Cardiac septum (tissue), 1 donor: Measurements from ENCODE around the gene PRKCI. TPM values are rescaled to one million over a fixed set of nuclear protein-coding genes. Genes with fewer than 3 reads are reported as not detected.
"Not testable (repeated sequence)": the region's sequence is repeated elsewhere in the genome, so short reads cannot be mapped to it uniquely, and the experiment has no call there.

ENCODE experiments used
- DNase-seq: peaks from one replicate; pipeline ENCODE4 v3.0.0-alpha.2; 2020; ENCODE audit warnings: low spot score
- intact Hi-C: fragments of 100-400 bp; cut with DNase I; formaldehyde crosslinking; loops from one replicate; pipeline ENCODE4 v1.14.0; 2022
- total RNA-seq: library from RNA; stranded (reverse); fragmentation: NEBNext Ultra II Directional; extraction: Animal tissue kit (Norgen Biotek cat#: 25700); gene quantifications from one replicate; pipeline ENCODE4 v1.2.1, GENCODE V29; 2021
- donor health status: DM: no; HTN: no; CAD: no.

The PRKCI gene
- total RNA-seq, 1 donor from 2014 or later, result 14.3 TPM

DNA sequence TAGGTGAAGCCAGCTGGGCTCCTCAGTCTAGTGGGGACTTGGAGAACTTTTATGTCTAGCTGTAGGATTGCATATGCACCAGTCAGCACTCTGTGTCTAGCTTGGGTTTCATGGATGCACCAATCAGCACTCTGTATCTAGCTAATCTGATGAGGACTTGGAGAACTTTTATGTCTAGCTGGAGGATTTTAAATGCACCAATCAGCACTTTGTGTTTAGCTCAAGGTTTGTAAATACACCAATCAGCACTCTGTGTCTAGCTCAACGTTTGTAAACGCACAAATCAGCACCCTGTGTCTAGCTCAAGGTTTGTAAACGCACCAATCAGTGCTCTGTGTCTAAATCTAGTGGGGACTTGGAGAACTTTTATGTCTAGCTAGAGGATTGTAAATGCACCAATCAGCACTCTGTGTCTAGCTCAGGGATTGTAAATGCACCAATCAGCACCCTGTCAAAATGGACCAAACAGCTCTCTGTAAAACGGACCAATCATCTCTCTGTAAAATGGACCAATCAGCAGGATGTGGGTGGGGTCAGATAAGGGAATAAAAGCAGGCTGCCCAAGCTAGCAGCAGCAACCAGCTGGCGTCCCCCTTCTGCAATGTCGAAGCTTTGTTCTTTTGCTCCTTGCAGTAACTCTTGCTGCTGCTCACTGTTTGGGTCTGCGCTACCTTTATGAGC, 105.8 kb downstream of the PRKCI start:
- DNase-seq, result not testable (repeated sequence)

DNA sequence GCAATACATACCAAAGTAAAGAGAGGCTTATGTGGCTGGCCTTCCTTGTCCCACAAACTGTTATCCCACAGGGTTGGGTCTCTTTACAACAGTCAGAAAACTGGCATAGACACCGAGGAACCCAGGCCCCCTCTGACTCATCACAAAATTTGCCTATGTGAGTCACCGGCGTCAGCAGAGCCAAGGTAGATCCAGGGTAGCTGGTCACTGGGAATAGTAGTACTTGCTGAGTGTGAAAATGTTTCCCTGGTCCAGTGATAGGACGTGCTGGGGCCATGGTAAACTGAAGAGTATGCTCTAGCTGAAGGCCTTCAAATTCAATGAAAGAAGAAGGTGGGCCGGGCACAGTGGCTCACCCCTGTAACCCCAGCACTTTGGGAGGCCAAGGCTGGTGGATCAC, 108.1 kb downstream of the PRKCI start:
- intact Hi-C loops, result no loop called here
- DNase-seq, result no peak

More for the DNA sequence above, 105.8 kb downstream of the PRKCI start:
- intact Hi-C loops, result not testable (repeated sequence)

DNA sequence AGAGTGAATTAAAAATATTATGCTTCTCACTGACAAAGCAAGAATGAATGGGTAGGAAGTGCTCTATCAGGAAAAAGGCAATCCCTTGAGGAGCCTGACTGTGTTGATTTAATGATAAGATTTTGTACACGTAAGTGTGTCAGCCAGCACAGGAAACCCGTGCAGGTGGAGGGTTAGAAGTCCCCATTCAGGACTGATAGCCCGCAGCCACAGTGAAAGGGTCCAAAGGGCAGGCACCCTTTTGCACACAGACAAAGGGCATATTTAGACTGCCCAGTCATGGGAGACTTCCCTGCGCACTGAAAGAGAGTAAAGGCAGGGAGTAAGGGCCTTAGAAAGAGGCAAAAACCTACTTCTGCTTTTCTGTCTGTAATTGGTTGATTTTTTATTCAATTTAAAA, 108.9 kb downstream of the PRKCI start:
- intact Hi-C loops, result no loop called here
- no peak for DNase-seq

DNA sequence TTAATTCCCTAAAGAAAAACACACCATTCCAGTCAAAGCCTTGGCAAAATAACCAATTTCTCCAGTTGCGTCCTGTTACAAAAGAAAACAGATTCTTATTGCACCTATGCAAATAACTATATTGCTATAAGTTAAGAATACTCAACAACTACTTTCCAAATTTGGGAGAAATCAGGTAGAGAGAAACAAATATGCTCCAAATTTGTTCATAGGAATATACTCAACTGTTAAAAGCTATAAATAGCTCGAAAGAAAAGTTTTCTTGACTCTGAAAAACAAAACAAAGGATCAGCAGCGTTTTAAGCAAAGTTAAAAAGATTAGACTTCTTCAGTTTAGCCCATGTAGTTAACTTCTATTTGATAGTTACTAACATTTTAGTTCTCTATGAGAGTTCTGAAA, 115.2 kb downstream of the PRKCI start:
- intact Hi-C loops, result no loop called here
- DNase-seq, result no peak

DNA sequence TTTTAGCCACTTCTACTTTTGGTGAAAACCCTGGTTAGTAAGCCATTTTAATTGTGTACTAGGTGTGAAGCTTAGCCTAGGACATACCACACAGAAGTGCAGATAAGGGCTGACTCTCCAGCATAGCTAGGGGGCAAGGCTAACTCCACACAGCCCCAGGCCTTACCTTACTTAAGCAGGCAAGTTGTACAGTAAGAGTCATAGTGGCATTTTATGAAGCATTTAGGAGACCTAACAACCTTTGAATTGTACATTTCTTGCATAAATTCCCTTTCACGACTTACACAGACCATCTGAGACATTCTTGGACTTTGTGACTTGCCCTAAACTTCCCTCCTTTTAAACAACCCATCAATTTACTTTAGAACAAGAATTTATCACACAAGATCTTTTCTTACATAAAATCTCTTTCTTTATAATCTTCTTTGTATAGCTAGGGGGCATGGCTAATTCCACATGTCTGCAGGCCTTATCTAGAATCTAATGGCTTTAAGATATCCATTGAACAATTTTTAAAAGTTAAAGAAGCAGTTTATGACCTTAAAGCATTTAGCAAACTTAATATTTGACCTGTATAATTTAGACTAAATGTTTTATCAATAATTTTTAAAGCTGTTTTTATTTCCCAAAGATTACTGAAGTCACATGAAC, 116.6 kb downstream of the PRKCI start:
- intact Hi-C loops, result no loop called here
- DNase-seq, result no peak

DNA sequence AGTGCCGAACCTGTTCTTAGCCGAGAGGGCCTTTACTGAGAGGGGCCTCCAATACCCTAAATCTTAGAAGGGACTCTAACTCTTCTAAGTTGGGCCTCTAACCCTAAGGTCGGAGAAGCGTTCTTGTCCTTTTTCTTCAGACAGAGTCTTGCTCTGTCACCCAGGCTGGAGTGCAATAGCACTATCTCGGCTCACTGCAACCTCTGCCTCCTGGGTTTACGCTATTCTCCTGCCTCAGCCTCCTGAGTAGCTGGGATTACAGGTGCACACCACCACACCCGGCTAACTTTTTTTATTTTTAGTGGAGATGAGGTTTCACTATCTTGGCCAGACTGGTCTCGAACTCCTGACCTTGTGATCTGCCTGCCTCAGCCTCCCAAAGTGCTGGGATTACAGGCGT, 120.0 kb downstream of the PRKCI start:
- DNase-seq, intact Hi-C loops: not testable (repeated sequence)

DNA sequence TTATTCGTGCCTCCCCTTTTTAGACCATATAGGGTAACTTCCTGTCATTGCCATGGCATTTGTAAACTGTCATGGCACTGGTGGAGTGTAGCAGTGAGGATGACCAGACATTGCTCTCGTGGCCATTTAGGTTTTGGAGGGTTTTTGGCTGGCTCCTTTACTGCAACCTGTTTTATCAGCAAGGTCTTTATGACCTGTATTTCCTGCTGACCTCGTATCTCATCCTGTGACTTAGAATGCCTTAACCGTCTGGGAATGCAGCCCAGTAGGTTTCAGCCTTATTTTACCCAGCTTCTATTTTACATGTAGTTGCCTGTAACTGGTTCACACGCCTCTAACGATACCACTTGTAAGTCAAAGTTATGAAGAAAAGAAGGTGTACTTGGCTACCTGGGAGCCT, 121.6 kb downstream of the PRKCI start:
- DNase-seq, intact Hi-C loops: not testable (repeated sequence)

DNA sequence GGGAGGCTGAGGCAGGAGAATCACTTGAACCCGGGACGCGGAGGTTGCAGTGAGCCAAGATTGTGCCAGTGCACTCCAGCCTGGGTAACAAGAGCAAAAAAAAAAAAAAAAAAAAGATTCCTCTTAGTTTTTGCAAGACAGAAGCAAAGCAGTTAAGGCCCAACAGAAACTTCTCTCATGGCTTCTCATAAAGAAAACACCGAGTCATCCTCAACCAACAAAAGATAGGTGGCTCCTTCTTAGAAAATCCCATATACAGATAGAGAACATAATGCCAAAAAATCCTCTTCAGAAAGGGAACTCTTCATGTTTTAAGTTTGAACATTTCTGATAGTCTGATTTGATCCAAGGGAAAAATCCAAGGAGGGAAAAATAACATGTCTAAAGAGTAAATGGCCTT, 122.7 kb downstream of the PRKCI start:
- no peak for DNase-seq
- intact Hi-C loops, result no loop called here

DNA sequence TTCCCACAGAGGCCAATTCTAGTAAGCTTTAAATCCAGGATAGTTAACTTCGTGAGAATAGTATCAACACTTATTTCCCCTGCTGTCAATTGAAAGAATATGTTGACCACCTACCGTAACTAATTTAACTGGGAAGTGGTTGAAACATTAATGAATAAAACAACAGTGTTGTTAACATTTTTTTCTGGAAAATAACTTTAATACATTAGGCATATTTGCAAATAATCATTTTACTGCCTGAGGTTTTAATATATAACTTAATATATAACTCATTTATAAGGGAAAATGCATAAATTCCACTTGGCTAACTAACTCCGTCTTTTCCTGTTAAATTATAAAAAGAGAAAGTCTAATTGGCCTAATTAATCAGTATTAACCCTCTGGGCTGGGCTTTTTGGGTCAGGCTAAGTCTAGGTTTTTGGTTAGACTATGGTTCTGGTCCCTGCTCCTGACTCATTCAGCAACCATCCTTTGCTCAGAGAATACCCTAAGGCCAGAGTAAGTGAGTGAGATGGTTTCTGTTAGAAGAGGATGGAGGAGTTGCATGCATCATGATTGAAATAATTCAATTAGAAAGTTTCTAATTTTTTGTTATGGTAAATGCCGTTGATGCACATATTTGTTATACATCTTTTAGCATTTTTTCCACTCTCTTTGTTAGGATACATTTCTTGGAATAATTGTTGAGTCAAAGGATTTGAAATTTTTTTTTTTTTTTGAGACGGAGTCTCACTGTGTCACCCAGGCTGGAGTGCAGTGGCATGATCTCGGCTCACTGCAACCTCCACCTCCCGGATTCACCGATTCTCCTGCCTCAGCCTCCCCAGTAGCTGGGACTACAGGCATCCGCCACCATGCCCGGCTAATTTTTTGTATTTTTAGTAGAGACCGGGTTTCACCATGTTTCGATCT, 124.5 kb downstream of the PRKCI start:
- intact Hi-C loops, result no loop called here
- no peak for DNase-seq

DNA sequence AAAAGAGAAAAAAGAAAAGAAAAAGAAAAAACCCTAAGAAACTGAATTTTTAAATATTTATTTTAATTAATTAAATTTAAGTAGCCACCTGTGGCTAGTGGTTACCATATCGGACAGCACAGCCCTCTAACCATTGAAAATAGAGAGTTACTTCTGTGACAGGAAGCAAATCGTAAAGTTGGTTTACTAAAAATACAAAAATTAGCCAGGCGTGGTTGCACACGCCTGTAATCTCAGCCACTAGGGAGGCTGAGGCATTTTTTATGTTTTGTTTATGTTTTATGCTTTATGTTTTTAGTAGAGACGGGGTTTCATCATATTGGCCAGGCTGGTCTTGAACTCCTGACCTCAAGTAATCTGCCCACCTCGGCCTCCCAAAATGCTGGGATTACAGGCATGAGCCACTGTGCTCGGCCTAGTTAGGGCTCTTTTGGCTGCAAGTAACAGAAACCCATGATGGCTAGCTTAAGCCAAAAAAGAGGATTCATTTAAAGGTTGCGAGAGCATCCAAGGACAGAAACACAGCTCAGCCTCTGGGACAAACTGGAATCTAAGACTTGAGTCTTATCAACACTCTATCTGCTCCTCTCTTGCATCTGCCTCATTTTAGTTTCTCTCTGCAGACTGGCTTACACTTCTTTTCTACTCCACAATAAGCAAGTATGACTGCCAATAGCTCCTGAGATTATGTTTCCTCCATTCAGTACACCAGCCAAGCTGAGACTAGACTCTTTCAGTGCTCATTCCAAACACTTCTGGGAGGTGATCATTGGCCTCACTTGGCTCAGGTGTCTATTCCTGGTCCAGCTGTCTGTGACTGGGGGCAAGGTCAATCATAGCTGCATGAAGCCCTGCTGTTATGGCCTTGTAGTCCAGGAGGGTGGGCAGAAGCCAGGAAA, 128.5 kb downstream of the PRKCI start:
- no peak for DNase-seq
- intact Hi-C loops, result loop anchor here (10.0 kb wide), 1 partner anchor 586 kb away; the partner anchor contains the start of genes ACTRT3 and TERC

DNA sequence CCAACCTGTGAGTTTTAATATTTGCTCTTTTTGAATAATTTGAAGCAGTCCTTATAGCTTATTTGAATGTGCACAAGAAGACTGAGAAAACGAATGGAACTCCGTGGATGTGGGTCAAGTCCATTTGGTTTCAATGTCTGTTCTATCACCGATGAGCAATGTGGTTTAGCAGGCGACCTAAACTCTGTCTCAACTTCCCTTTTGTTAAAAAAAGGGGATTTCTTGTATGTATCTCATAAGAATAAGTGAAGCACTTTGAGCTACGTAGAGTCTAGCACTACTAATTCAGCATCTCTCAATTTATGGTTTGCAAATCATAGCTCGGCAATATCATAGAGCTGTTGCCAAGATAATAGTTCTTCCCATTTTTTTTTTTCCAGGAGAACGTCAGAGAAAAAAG, 130.7 kb downstream of the PRKCI start:
- intact Hi-C loops, result loop anchor here (10.0 kb wide), 1 partner anchor 588 kb away; the partner anchor contains the start of genes ACTRT3 and TERC
- no peak for DNase-seq

DNA sequence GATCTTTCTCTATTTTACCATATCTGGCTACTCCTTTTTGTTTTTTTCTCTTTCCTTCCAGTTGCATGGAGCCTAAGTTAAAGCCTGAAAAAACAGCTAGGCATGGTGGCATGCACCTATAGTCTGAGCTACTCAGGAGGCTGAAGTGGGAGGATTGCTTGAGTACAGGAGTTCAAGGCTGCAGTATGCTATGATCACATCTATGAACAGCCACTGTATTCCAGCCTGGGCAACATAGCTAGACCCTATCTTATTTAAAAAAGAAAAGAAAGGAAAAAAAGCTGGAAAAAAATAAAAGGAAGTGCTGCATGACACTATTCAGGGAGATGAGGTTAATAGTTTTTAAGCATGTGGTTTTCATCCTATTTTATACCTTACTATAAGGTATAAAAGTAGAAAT, 131.3 kb downstream of the PRKCI start:
- DNase-seq, result no peak
- intact Hi-C loops, result loop anchor here (10.0 kb wide), 1 partner anchor 589 kb away; the partner anchor contains the start of genes ACTRT3 and TERC

DNA sequence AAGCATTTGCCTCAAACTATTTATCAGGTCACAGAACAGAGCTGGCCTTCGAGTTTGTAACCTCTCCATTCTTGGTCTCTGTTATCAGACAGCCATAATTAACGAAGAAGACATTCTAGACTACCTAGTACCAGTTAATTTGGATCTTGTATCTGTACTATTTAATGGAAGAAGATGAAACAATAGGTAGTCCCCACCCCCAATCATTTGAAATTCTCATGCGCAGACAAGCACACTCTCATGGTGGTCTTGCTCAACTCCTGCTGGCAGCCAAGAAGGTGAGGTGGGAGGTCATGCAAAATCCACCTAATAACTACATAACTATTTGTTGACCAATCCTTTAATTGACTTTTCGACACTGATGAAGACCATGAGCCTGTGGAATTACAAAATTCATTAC, 132.5 kb downstream of the PRKCI start:
- no peak for DNase-seq
- intact Hi-C loops, result loop anchor here (5.0 to 10.0 kb wide), 3 partner anchors 42 to 590 kb away; partner anchors contain the start of genes ACTRT3, PRKCI and TERC

Other genes with a start within 250 kb of the PRKCI start
- gene GPR160, start 184.4 kb upstream of the PRKCI start, total RNA-seq, result 0.78 TPM
- gene PHC3, start 40.7 kb upstream of the PRKCI start, total RNA-seq, result 57.0 TPM
- 37.3 TPM for gene SKIL, start 135.3 kb downstream of the PRKCI start, total RNA-seq
- gene CLDN11, start 196.4 kb downstream of the PRKCI start, total RNA-seq, result 2.9 TPM